OCI-LY7 (cell line): Measurements from ENCODE around the gene SPAAR.

Source experiments
- CTCF ChIP-seq: fragments of 200-600 bp; sonication (generic); conservative IDR thresholded peaks from 2 replicates; pipeline ENCODE4 v1.5.1; 2014; ENCODE audit warnings: mild to moderate bottlenecking, antibody characterized with exemption, low read length, moderate library complexity, mixed read lengths
- EZH2phosphoT487 ChIP-seq: fragments of 200-600 bp; sonication (generic); IDR thresholded peaks from 2 replicates; pipeline ENCODE4 v1.6.1; 2018; ENCODE audit warnings: low read depth, borderline replicate concordance, mild to moderate bottlenecking, mixed run types, antibody characterized with exemption, low read length, moderate library complexity, mixed read lengths

- TF ChIP-seq EZH2phosphoT487 (no peak), CTCF (no peak)
Measured at GRCh38 chr9:35918780-35919179, 9.5 kb downstream of the SPAAR start.
